ENCODE measurements around the gene SPATA13. TPM values are rescaled to one million over a fixed set of nuclear protein-coding genes. Genes with fewer than 3 reads are reported as not detected.

The SPATA13 gene
- total RNA-seq, 1 experiment from 2014 or later: 2.1 TPM

- Histone ChIP-seq H3K27ac (ENCODE audit: low read length) (no peak overlapping the region), H3K9me3 (ENCODE audit: low read length) (no peaks in the 10 kb centered on the region), H3K9ac (ENCODE audit: low read length) (no peak overlapping the region), H3K4me1 (ENCODE audit: low read length) (no peaks in the 10 kb centered on the region), H3K79me2 (ENCODE audit: low read length) (no peaks in the 10 kb centered on the region), H3K9me2 (replicated peaks; ENCODE audit: insufficient read depth, low read length) (no peaks in the 10 kb centered on the region), H3K27me3 (ENCODE audit: low read length) (no peaks in the 10 kb centered on the region), H3K4me3 (ENCODE audit: low read length) (no peak overlapping the region), H3K36me3 (ENCODE audit: insufficient read depth, low read length) (no peaks in the 10 kb centered on the region), H3K4me2 (ENCODE audit: low read depth, low read length, poor library complexity, severe bottlenecking) (no peak overlapping the region), H2AFZ (ENCODE audit: low read length) (no peak overlapping the region), H4K20me1 (ENCODE audit: insufficient read depth, low read depth, low read length) (no peaks in the 10 kb centered on the region)
- no peak for DNase-seq
These were observed 26.3 kb upstream of the SPATA13 start for GRCh38 chr13:24134231-24134630.

GRCh38 chr13:24134757-24135156 lies 25.8 kb upstream of the SPATA13 start:
- Histone ChIP-seq H3K4me2 (ENCODE audit: low read depth, low read length, poor library complexity, severe bottlenecking) (no peak overlapping the region), H4K20me1 (ENCODE audit: insufficient read depth, low read depth, low read length) (no peaks in the 10 kb centered on the region), H3K9me2 (replicated peaks; ENCODE audit: insufficient read depth, low read length) (no peaks in the 10 kb centered on the region), H3K79me2 (ENCODE audit: low read length) (no peaks in the 10 kb centered on the region), H3K4me3 (ENCODE audit: low read length) (no peak overlapping the region), H3K27me3 (ENCODE audit: low read length) (no peaks in the 10 kb centered on the region), H3K36me3 (ENCODE audit: insufficient read depth, low read length) (no peaks in the 10 kb centered on the region), H3K9ac (ENCODE audit: low read length) (no peak overlapping the region), H3K27ac (ENCODE audit: low read length) (no peak overlapping the region), H3K4me1 (ENCODE audit: low read length) (no peaks in the 10 kb centered on the region), H3K9me3 (ENCODE audit: low read length) (no peaks in the 10 kb centered on the region), H2AFZ (ENCODE audit: low read length) (no peak overlapping the region)
- no peak for DNase-seq

- Histone ChIP-seq H3K9me2 (replicated peaks; ENCODE audit: insufficient read depth, low read length) (no peaks in the 10 kb centered on the region), H3K9ac (ENCODE audit: low read length) (no peak overlapping the region), H3K4me2 (ENCODE audit: low read depth, low read length, poor library complexity, severe bottlenecking) (no peak overlapping the region), H3K9me3 (ENCODE audit: low read length) (no peaks in the 10 kb centered on the region), H3K4me1 (ENCODE audit: low read length) (no peaks in the 10 kb centered on the region), H4K20me1 (ENCODE audit: insufficient read depth, low read depth, low read length) (no peaks in the 10 kb centered on the region), H2AFZ (ENCODE audit: low read length) (no peak overlapping the region), H3K27me3 (ENCODE audit: low read length) (no peaks in the 10 kb centered on the region), H3K4me3 (ENCODE audit: low read length) (no peak overlapping the region), H3K79me2 (ENCODE audit: low read length) (no peaks in the 10 kb centered on the region), H3K27ac (ENCODE audit: low read length) (no peak overlapping the region), H3K36me3 (ENCODE audit: insufficient read depth, low read length) (no peaks in the 10 kb centered on the region)
- DNase-seq: no peak
These were observed 24.7 kb upstream of the SPATA13 start for GRCh38 chr13:24135674-24136300.

- Histone ChIP-seq H2AFZ (ENCODE audit: low read length) (no peak overlapping the region), H3K79me2 (ENCODE audit: low read length) (no peaks in the 10 kb centered on the region), H3K9ac (ENCODE audit: low read length) (no peak overlapping the region), H3K9me3 (ENCODE audit: low read length) (no peaks in the 10 kb centered on the region), H3K4me3 (ENCODE audit: low read length) (no peak overlapping the region), H3K4me1 (ENCODE audit: low read length) (no peaks in the 10 kb centered on the region), H3K27me3 (ENCODE audit: low read length) (no peaks in the 10 kb centered on the region), H4K20me1 (ENCODE audit: insufficient read depth, low read depth, low read length) (no peaks in the 10 kb centered on the region), H3K9me2 (replicated peaks; ENCODE audit: insufficient read depth, low read length) (no peaks in the 10 kb centered on the region), H3K27ac (ENCODE audit: low read length) (no peak overlapping the region), H3K36me3 (ENCODE audit: insufficient read depth, low read length) (no peaks in the 10 kb centered on the region), H3K4me2 (ENCODE audit: low read depth, low read length, poor library complexity, severe bottlenecking) (no peak overlapping the region)
- no peak for DNase-seq
These were observed 21.6 kb upstream of the SPATA13 start for GRCh38 chr13:24138911-24139310.

GRCh38 chr13:24141333-24141910 lies 19.1 kb upstream of the SPATA13 start:
- no peak overlapping the region for H3K4me2 ChIP-seq (ENCODE audit: low read depth, low read length, poor library complexity, severe bottlenecking)
- H3K27me3 ChIP-seq (ENCODE audit: low read length): no peaks in the 10 kb centered on the region
- H3K36me3 ChIP-seq (ENCODE audit: insufficient read depth, low read length): no peaks in the 10 kb centered on the region
- H4K20me1 ChIP-seq (ENCODE audit: insufficient read depth, low read depth, low read length): no peaks in the 10 kb centered on the region
- no peak for DNase-seq
- no peaks in the 10 kb centered on the region for H3K9me2 ChIP-seq (replicated peaks; ENCODE audit: insufficient read depth, low read length)
- H3K9ac ChIP-seq (ENCODE audit: low read length): no peak overlapping the region
- H3K4me1 ChIP-seq (ENCODE audit: low read length): no peaks in the 10 kb centered on the region
- no peak overlapping the region for H3K27ac ChIP-seq (ENCODE audit: low read length)
- no peaks in the 10 kb centered on the region for H3K79me2 ChIP-seq (ENCODE audit: low read length)
- no peak overlapping the region for H2AFZ ChIP-seq (ENCODE audit: low read length)
- H3K4me3 ChIP-seq (ENCODE audit: low read length): no peak overlapping the region
- no peaks in the 10 kb centered on the region for H3K9me3 ChIP-seq (ENCODE audit: low read length)

GRCh38 chr13:24142453-24142852 lies 18.1 kb upstream of the SPATA13 start:
- H3K9ac ChIP-seq (ENCODE audit: low read length): no peak overlapping the region
- no peaks in the 10 kb centered on the region for H3K27me3 ChIP-seq (ENCODE audit: low read length)
- no peaks in the 10 kb centered on the region for H3K9me2 ChIP-seq (replicated peaks; ENCODE audit: insufficient read depth, low read length)
- H2AFZ ChIP-seq (ENCODE audit: low read length): no peak overlapping the region
- no peaks in the 10 kb centered on the region for H4K20me1 ChIP-seq (ENCODE audit: insufficient read depth, low read depth, low read length)
- no peak overlapping the region for H3K27ac ChIP-seq (ENCODE audit: low read length)
- H3K36me3 ChIP-seq (ENCODE audit: insufficient read depth, low read length): no peaks in the 10 kb centered on the region
- no peak overlapping the region for H3K4me3 ChIP-seq (ENCODE audit: low read length)
- DNase-seq: no peak
- no peaks in the 10 kb centered on the region for H3K4me1 ChIP-seq (ENCODE audit: low read length)
- H3K9me3 ChIP-seq (ENCODE audit: low read length): no peaks in the 10 kb centered on the region
- H3K79me2 ChIP-seq (ENCODE audit: low read length): no peaks in the 10 kb centered on the region
- H3K4me2 ChIP-seq (ENCODE audit: low read depth, low read length, poor library complexity, severe bottlenecking): no peak overlapping the region

GRCh38 chr13:24142886-24143285 lies 17.6 kb upstream of the SPATA13 start:
- H3K4me2 ChIP-seq (ENCODE audit: low read depth, low read length, poor library complexity, severe bottlenecking): no peak overlapping the region
- H3K27ac ChIP-seq (ENCODE audit: low read length): no peak overlapping the region
- no peaks in the 10 kb centered on the region for H3K9me2 ChIP-seq (replicated peaks; ENCODE audit: insufficient read depth, low read length)
- H3K9me3 ChIP-seq (ENCODE audit: low read length): no peaks in the 10 kb centered on the region
- no peaks in the 10 kb centered on the region for H3K36me3 ChIP-seq (ENCODE audit: insufficient read depth, low read length)
- no peak overlapping the region for H3K4me3 ChIP-seq (ENCODE audit: low read length)
- no peak for DNase-seq
- no peak overlapping the region for H3K9ac ChIP-seq (ENCODE audit: low read length)
- no peaks in the 10 kb centered on the region for H3K79me2 ChIP-seq (ENCODE audit: low read length)
- H2AFZ ChIP-seq (ENCODE audit: low read length): no peak overlapping the region
- no peaks in the 10 kb centered on the region for H3K27me3 ChIP-seq (ENCODE audit: low read length)
- no peaks in the 10 kb centered on the region for H3K4me1 ChIP-seq (ENCODE audit: low read length)
- H4K20me1 ChIP-seq (ENCODE audit: insufficient read depth, low read depth, low read length): no peaks in the 10 kb centered on the region

GRCh38 chr13:24145240-24145639 lies 15.3 kb upstream of the SPATA13 start:
- H2AFZ ChIP-seq (ENCODE audit: low read length): no peak overlapping the region
- H3K4me1 ChIP-seq (ENCODE audit: low read length): no peaks in the 10 kb centered on the region
- H3K4me3 ChIP-seq (ENCODE audit: low read length): no peak overlapping the region
- no peaks in the 10 kb centered on the region for H3K27me3 ChIP-seq (ENCODE audit: low read length)
- no peak overlapping the region for H3K9ac ChIP-seq (ENCODE audit: low read length)
- DNase-seq: no peak
- no peak overlapping the region for H3K27ac ChIP-seq (ENCODE audit: low read length)
- H4K20me1 ChIP-seq (ENCODE audit: insufficient read depth, low read depth, low read length): no peaks in the 10 kb centered on the region
- H3K9me3 ChIP-seq (ENCODE audit: low read length): no peaks in the 10 kb centered on the region
- H3K79me2 ChIP-seq (ENCODE audit: low read length): no peaks in the 10 kb centered on the region
- H3K9me2 ChIP-seq (replicated peaks; ENCODE audit: insufficient read depth, low read length): no peaks in the 10 kb centered on the region
- H3K4me2 ChIP-seq (ENCODE audit: low read depth, low read length, poor library complexity, severe bottlenecking): no peak overlapping the region
- H3K36me3 ChIP-seq (ENCODE audit: insufficient read depth, low read length): no peaks in the 10 kb centered on the region

Measured in Karpas-422 (cell line).